ENCODE data around the gene TAS2R42. TPM values are rescaled to one million over a fixed set of nuclear protein-coding genes. Genes with fewer than 3 reads are reported as not detected.

TAS2R42 gene
- total and polyA plus RNA-seq, 10 donors = not detected

DNA sequence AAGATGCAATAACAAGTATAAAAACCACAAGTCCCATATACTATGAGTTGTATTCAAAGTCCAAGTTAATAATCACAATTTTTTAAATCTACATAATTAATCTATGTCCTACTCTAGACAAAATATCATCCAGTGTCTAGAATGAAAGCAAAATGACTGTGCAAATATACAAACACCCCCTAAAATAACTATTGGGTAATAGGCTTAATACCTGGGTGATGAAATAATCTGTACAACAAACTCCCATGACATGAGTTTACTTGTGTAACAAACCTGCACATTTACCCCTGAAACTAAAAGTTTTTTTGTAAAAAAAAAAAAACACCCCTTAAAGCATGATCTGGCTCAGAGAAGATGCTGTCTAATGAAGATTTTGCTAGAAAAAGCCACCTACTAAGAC lies 4.2 kb downstream of the TAS2R42 start:
- no peaks in the 10 kb centered on the region for H3K9me3 ChIP-seq
- intact Hi-C loops (cut with DNase I; ENCODE audit: low total_unique reads) = no loop called here
- no peak overlapping the region for H3K4me3 ChIP-seq

DNA sequence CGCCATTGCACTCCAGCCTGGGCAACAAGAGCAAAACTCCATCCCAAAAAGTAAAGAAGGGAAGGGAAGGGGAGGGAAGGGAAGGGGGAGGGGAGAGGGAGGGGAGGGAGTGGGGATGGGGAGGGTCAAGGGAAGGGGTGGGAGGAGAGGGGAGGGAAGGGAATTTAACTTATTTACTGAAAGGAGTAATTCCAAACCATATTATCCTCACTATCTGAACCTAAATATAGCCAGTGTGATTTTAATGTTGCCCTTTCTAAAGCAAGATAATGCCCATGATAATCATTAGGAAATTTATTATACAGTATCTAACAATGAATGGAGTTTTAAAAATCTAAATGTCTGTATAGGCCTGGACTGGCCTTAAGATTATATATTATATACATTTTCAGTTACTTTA lies 8.5 kb downstream of the TAS2R42 start:
- H3K9me3 ChIP-seq = no peaks in the 10 kb centered on the region
- no peak overlapping the region for H3K4me3 ChIP-seq
- H3K27ac ChIP-seq = no peak overlapping the region
- WGBS, 5 donors = 97 to 100% (median 100%) methylated on average over 1 of the region's 1 CpG
- TF ChIP-seq, protein P1, sequence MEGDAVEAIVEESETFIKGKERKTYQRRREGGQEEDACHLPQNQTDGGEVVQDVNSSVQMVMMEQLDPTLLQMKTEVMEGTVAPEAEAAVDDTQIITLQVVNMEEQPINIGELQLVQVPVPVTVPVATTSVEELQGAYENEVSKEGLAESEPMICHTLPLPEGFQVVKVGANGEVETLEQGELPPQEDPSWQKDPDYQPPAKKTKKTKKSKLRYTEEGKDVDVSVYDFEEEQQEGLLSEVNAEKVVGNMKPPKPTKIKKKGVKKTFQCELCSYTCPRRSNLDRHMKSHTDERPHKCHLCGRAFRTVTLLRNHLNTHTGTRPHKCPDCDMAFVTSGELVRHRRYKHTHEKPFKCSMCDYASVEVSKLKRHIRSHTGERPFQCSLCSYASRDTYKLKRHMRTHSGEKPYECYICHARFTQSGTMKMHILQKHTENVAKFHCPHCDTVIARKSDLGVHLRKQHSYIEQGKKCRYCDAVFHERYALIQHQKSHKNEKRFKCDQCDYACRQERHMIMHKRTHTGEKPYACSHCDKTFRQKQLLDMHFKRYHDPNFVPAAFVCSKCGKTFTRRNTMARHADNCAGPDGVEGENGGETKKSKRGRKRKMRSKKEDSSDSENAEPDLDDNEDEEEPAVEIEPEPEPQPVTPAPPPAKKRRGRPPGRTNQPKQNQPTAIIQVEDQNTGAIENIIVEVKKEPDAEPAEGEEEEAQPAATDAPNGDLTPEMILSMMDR (IDR thresholded peaks at IDR 0.05 in 8 of 11, conservative IDR thresholded peaks at IDR 0.05 in 3 of 11) = no peak
- peaks cover 0 to 15% (median 4%) of the 10 kb centered on the region in 6 donors for H3K4me1 ChIP-seq
- no peak for DNase-seq
- intact Hi-C loops (cut with DNase I; ENCODE audit: low total_unique reads) = no loop called here
- peaks cover 0 to 13% (median 0%) of the 10 kb centered on the region in 6 donors for H3K36me3 ChIP-seq
- H3K27me3 ChIP-seq (replicated peaks in 1 of 7) = no peaks in the 10 kb centered on the region

More for the DNA sequence above, 4.2 kb downstream of the TAS2R42 start:
- Histone ChIP-seq H3K36me3 (no peaks in the 10 kb centered on the region), H3K4me1 (no peaks in the 10 kb centered on the region), H3K27me3 (replicated peaks in 1 of 7) (no peaks in the 10 kb centered on the region), H3K27ac (no peak overlapping the region)
- DNase-seq = no peak
- TF ChIP-seq, protein P1 (IDR thresholded peaks at IDR 0.05 in 8 of 11, conservative IDR thresholded peaks at IDR 0.05 in 3 of 11) = no peak
- TF ChIP-seq POLR2A (IDR thresholded peaks at IDR 0.05) (no peak), POLR2AphosphoS5 (IDR thresholded peaks at IDR 0.05) (no peak)

DNA sequence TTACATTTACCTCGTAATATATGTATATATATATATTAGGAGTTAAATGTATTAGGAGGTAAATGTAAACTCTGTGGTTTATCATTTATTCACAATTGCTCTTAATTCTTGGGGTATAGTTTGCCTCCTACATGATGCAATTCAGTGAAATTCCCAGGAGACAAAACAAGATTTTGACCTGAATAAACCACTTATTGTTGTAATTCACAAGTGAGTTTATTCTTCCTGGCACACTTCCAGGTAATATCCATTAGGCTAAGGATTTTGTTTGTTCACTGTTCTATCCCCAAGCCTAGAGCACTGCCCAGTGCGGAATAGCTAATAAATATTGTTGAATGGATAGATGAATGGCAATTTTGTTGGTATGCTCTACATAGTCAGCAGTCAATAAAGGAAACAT lies 12.7 kb downstream of the TAS2R42 start:
- TF ChIP-seq POLR2A (IDR thresholded peaks at IDR 0.05) = no peak
- no peak for TF ChIP-seq POLR2AphosphoS5 (IDR thresholded peaks at IDR 0.05)
- TF ChIP-seq, protein P1 (IDR thresholded peaks at IDR 0.05 in 8 of 11, conservative IDR thresholded peaks at IDR 0.05 in 3 of 11) = no peak
- WGBS, 5 donors = 96 to 99% (median 97%) methylated on average over 2 of the region's 2 CpGs
- no peak for DNase-seq
- Histone ChIP-seq H3K27ac (no peak overlapping the region), H3K9me3 (no peaks in the 10 kb centered on the region), H3K4me3 (no peak overlapping the region), H3K27me3 (replicated peaks in 1 of 7) (no peaks in the 10 kb centered on the region), H3K36me3 (peaks cover 0 to 16% (median 0%) of the 10 kb centered on the region in 6 donors), H3K4me1 (peaks cover 27 to 49% (median 38%) of the 10 kb centered on the region in 6 donors)
- intact Hi-C loops (cut with DNase I; ENCODE audit: low total_unique reads) = no loop called here

DNA sequence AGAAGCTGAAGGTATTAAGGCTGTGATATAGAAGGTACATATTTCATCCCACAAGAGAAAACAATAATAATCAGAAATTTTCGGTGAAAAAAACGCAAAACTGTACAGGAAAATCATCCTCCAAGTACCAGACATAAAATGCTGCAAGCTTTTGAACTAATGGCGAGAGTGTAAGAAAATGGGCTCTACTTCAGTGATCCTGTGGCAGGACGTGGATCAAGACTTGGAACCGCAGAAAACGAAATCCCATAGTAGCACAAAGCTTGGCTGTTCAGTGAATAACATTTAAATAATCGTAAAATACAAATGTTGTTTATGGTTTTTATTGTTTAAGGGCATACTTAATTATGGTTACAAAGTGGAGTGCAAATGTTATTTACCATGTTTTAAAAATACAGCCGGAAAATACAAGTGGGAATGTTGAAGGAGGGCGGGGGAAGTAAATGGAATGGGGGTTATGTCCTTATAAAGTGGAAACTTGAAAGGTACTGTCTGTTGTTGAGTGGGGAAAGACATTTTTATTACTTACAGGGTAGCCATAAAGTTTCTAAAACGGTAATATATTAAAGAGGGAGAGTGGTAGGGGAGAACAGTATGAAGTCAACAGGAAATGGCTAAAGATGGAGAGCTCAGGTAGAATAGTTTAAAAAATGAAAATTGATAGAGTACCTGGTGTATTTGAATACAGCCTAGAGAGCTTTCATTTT lies 14.6 kb downstream of the TAS2R42 start:
- Histone ChIP-seq H3K36me3 (peaks cover 0 to 18% (median 0%) of the 10 kb centered on the region in 6 donors), H3K4me3 (peak overlapping the region; percentile 64 to 94 (median 80)), H3K27ac (peak overlapping the region; percentile 93 to 99 (median 98)), H3K4me1 (peaks cover 29 to 66% (median 44%) of the 10 kb centered on the region in 6 donors), H3K9me3 (no peaks in the 10 kb centered on the region), H3K27me3 (replicated peaks in 1 of 7) (no peaks in the 10 kb centered on the region)
- DNase-seq = no peak
- TF ChIP-seq POLR2AphosphoS5 (IDR thresholded peaks at IDR 0.05) (no peak), POLR2A (IDR thresholded peaks at IDR 0.05) (no peak)
- TF ChIP-seq, protein P1 (IDR thresholded peaks at IDR 0.05 in 8 of 11, conservative IDR thresholded peaks at IDR 0.05 in 3 of 11) = no peak
- WGBS, 5 donors = 5 to 10% (median 7%) methylated on average over 10 of the region's 10 CpGs
- intact Hi-C loops (cut with DNase I; ENCODE audit: low total_unique reads) = no loop called here

Data from spleen (tissue), 11 donors.